Loucy (cell line): ENCODE data around the gene DTNBP1.

Experiments used
- CTCF ChIP-seq: fragments of 200-600 bp; sonication (generic); conservative IDR thresholded peaks from 2 replicates; pipeline ENCODE4 v1.5.1; 2014; ENCODE audit warnings: mild to moderate bottlenecking, antibody characterized with exemption, low read length
- EZH2phosphoT487 ChIP-seq: fragments of 200-600 bp; IDR thresholded peaks from 2 replicates; pipeline ENCODE4 v1.6.1; 2018; ENCODE audit warnings: antibody characterized with exemption, mild to moderate bottlenecking, moderate library complexity, borderline replicate concordance

- TF ChIP-seq CTCF (no peak), EZH2phosphoT487 (no peak)
These were observed 10.8 kb upstream of the DTNBP1 start for GRCh38 chr6:15673666-15674065.
